Pancreas (tissue), 10 donors: ENCODE measurements around the gene PLK2. TPM values are rescaled to one million over a fixed set of nuclear protein-coding genes. Genes with fewer than 3 reads are reported as not detected.

Experiments
- ATAC-seq, 4 donors: fragments of 200-7000 bp; cut with Tn5 transposase; one replicate each; pipeline versions ENCODE4 v1.8.0 to v1.9.1; 2020; ENCODE audit warnings: mild to moderate bottlenecking in 4 of 4, moderate library complexity in 4 of 4
- DNase-seq, 6 donors: peaks; one replicate each; pipeline ENCODE4 v3.0.0-alpha.2; 2020
- FAIRE-seq: peaks from 2 replicates; lab custom pipeline; 2012; peaks lifted over from hg19 to GRCh38; lab: Jason Lieb, UNC
- H3K27ac ChIP-seq, 4 donors: fragments of 200-600 bp; sonication (generic); 1 replicate in 3 of 4; 2 replicates in 1 of 4; pipeline versions ENCODE4 v1.5.0 to v1.8.0; 2020
- H3K27me3 ChIP-seq, 4 donors: fragments of 200-600 bp; one replicate each; pipeline ENCODE4 v1.8.0; 2021
- H3K36me3 ChIP-seq, 3 donors: fragments of 200-600 bp; sonication (generic) in 1 of 3; one replicate each; pipeline versions ENCODE4 v1.5.0 to v1.8.0; 2020 to 2021
- H3K4me1 ChIP-seq, 3 donors: fragments of 200-600 bp; one replicate each; pipeline ENCODE4 v1.8.0; 2021
- H3K4me3 ChIP-seq, 4 donors: fragments of 200-600 bp; sonication (generic) in 2 of 4; one replicate each; pipeline versions ENCODE4 v1.5.0 to v1.8.0; 2020 to 2021
- H3K9me3 ChIP-seq, 4 donors: fragments of 200-600 bp; one replicate each; pipeline ENCODE4 v1.8.0; 2021
- CTCF ChIP-seq, 4 donors: fragments of 200-600 bp; sonication (generic) in 3 of 4; IDR thresholded peaks; one replicate each; pipeline versions ENCODE4 v1.5.0 to v1.8.0; 2021; ENCODE audit warnings: antibody characterized with exemption in 4 of 4
- WGBS, 2 donors: extraction: QIAGEN DNeasy Blood & Tissue Kit; methylation state at CpG; one replicate each; pipeline ENCODE4 v1.1.7; 2013; 5-methylcytosine and 5-hydroxymethylcytosine counted together
- intact Hi-C, 3 donors: fragments of 100-400 bp; cut with DNase I; formaldehyde crosslinking; loops; one replicate each; pipeline versions ENCODE4 v1.11.1 to v1.14.2; 2022
- polyA plus RNA-seq, 2 donors: library from polyadenylated mRNA; stranded (reverse); fragments of 200-250 nt; gene quantifications; one replicate each; pipeline ENCODE4 v1.2.3, GENCODE V29; 2013
- total RNA-seq, 6 donors: library from RNA; stranded (reverse); fragmentation: NEBNext Ultra II Directional in 4 of 6; extraction: Animal tissue kit (Norgen Biotek cat#: 25700) in 4 of 6; gene quantifications; one replicate each; pipeline versions ENCODE4 v1.2.1 to v1.2.4, GENCODE V29; 2021 to 2023
- donor health status: healthy with polysubstance abuse.
- donor health status: DM: no; HTN: no; CAD: no; lungs with moderate emphysema.
- donor health status: DM: no; HTN: no; CAD: no.
- donor health status: control.
- donor health status: control.
- donor health status: Bipolar disorder and iron deficiency.
- donor health status: DM: yes; HTN: yes; CAD: no.
- donor health status: DM: no; HTN: no; CAD: no.
- donor health status: DM: no; HTN: no; CAD: no.
- donor health status: DM: yes; HTN: yes; CAD: no.

The PLK2 gene
- total and polyA plus RNA-seq, 8 donors, result 16.2 to 47.8 (median 25.6) TPM

GRCh38 chr5:58451732-58452565 is 7.9 kb downstream of the PLK2 start:
- peaks cover 0 to 8% (median under 1%) of the 10 kb centered on the region in 3 donors for H3K4me1 ChIP-seq
- H3K4me3 ChIP-seq, result no peak overlapping the region
- FAIRE-seq, result no peak
- no peaks in the 10 kb centered on the region for H3K27me3 ChIP-seq
- peaks cover 0 to 39% (median 18%) of the 10 kb centered on the region in 3 donors for H3K36me3 ChIP-seq
- WGBS, 2 donors, result 92 to 97% methylated on average over 8 of the region's 8 CpGs
- no peak for DNase-seq
- no peak for ATAC-seq
- no peak overlapping the region for H3K27ac ChIP-seq
- intact Hi-C loops, result no loop called here
- no peaks in the 10 kb centered on the region for H3K9me3 ChIP-seq
- TF ChIP-seq CTCF (IDR thresholded peaks at IDR 0.05), result no peak

GRCh38 chr5:58450811-58451629 is 8.9 kb downstream of the PLK2 start:
- H3K9me3 ChIP-seq, result no peaks in the 10 kb centered on the region
- TF ChIP-seq CTCF (IDR thresholded peaks at IDR 0.05), result no peak
- intact Hi-C loops, result no loop called here
- WGBS, 2 donors, result 71 to 74% methylated on average over 10 of the region's 10 CpGs
- no peak overlapping the region for H3K27ac ChIP-seq
- ATAC-seq (no peak), DNase-seq (no peak), FAIRE-seq (no peak)
- no peak overlapping the region for H3K4me3 ChIP-seq
- H3K4me1 ChIP-seq, result no peaks in the 10 kb centered on the region
- H3K27me3 ChIP-seq, result no peaks in the 10 kb centered on the region
- H3K36me3 ChIP-seq, result peaks cover 0 to 30% (median 9%) of the 10 kb centered on the region in 3 donors

GRCh38 chr5:58450018-58450417 is 9.9 kb downstream of the PLK2 start:
- no peak overlapping the region for H3K4me3 ChIP-seq
- no peak overlapping the region for H3K27ac ChIP-seq
- H3K36me3 ChIP-seq, result peaks cover 0 to 20% (median 5%) of the 10 kb centered on the region in 3 donors
- H3K27me3 ChIP-seq, result no peaks in the 10 kb centered on the region
- no peak for DNase-seq
- intact Hi-C loops, result no loop called here
- TF ChIP-seq CTCF (IDR thresholded peaks at IDR 0.05), result no peak
- H3K9me3 ChIP-seq, result no peaks in the 10 kb centered on the region
- 77 to 85% methylated on average over 3 of the region's 3 CpGs for WGBS, 2 donors
- H3K4me1 ChIP-seq, result no peaks in the 10 kb centered on the region
- no peak for FAIRE-seq
- no peak for ATAC-seq

GRCh38 chr5:58447226-58447625 is 12.7 kb downstream of the PLK2 start:
- Histone ChIP-seq H3K4me3 (no peak overlapping the region), H3K27ac (no peak overlapping the region), H3K9me3 (no peaks in the 10 kb centered on the region), H3K27me3 (no peaks in the 10 kb centered on the region), H3K4me1 (no peaks in the 10 kb centered on the region), H3K36me3 (no peaks in the 10 kb centered on the region)
- no peak for ATAC-seq
- DNase-seq, result no peak
- WGBS, 2 donors, result 73 to 77% methylated on average over 2 of the region's 2 CpGs
- no peak for FAIRE-seq
- intact Hi-C loops, result no loop called here
- TF ChIP-seq CTCF (IDR thresholded peaks at IDR 0.05), result no peak
